ENCODE results near the gene RALGAPB. TPM values are rescaled to one million over a fixed set of nuclear protein-coding genes. Genes with fewer than 3 reads are reported as not detected.

The RALGAPB gene
- polyA plus RNA-seq, 1 donor (not counting 4 experiments of a cell fraction or from before 2014, with no cell fraction given): 23.8 TPM

- FAIRE-seq (no peak), DNase-seq (ENCODE audit: low read depth, low spot score) (no peak)
- dilution Hi-C loops (cut with MboI; ENCODE audit: extremely low pct_ligation_motif_present, low sequenced_read_pairs): no loop called here
- Histone ChIP-seq H4K20me1 (ENCODE audit: control insufficient read depth, extremely low read depth, insufficient read depth, low read length) (no peaks in the 10 kb centered on the region), H3K9me3 (ENCODE audit: control insufficient read depth, low read depth, low read length) (no peaks in the 10 kb centered on the region), H3K4me2 (ENCODE audit: control insufficient read depth, extremely low read depth, insufficient read depth, low read depth, low read length) (peak overlapping the region; percentile 87), H3K27me3 (ENCODE audit: control insufficient read depth, extremely low read depth, insufficient read depth, low read length) (no peaks in the 10 kb centered on the region), H2AFZ (ENCODE audit: control insufficient read depth, low read length) (no peak overlapping the region), H3K9me1 (ENCODE audit: control insufficient read depth, extremely low read depth, insufficient read depth, low read length) (no peaks in the 10 kb centered on the region), H3K9ac (ENCODE audit: control insufficient read depth, extremely low read depth, insufficient read depth, low read length) (no peak overlapping the region), H3K79me2 (ENCODE audit: control insufficient read depth, insufficient read depth, low read length) (peaks cover 10% of the 10 kb centered on the region), H3K4me1 (ENCODE audit: control insufficient read depth, extremely low read depth, insufficient read depth, low read length) (peaks cover 26% of the 10 kb centered on the region), H3K4me3 (ENCODE audit: control insufficient read depth in 2 of 3, extremely low read depth in 1 of 3, insufficient read depth in 2 of 3, low read depth in 1 of 3, low read length in 3 of 3) (peak overlapping the region in 1 of 3 experiments; percentile 84), H3K36me3 (ENCODE audit: control insufficient read depth in 2 of 2, extremely low read depth in 1 of 2, insufficient read depth in 2 of 2, low read length in 2 of 2) (peaks cover 10 to 16% of the 10 kb centered on the region in 2 experiments), H3K27ac (ENCODE audit: control insufficient read depth, insufficient read depth, low read length) (no peak overlapping the region)
- TF ChIP-seq EZH2 (IDR thresholded peaks at IDR 0.05; ENCODE audit: low read length): no peak
- TF ChIP-seq, protein P1, sequence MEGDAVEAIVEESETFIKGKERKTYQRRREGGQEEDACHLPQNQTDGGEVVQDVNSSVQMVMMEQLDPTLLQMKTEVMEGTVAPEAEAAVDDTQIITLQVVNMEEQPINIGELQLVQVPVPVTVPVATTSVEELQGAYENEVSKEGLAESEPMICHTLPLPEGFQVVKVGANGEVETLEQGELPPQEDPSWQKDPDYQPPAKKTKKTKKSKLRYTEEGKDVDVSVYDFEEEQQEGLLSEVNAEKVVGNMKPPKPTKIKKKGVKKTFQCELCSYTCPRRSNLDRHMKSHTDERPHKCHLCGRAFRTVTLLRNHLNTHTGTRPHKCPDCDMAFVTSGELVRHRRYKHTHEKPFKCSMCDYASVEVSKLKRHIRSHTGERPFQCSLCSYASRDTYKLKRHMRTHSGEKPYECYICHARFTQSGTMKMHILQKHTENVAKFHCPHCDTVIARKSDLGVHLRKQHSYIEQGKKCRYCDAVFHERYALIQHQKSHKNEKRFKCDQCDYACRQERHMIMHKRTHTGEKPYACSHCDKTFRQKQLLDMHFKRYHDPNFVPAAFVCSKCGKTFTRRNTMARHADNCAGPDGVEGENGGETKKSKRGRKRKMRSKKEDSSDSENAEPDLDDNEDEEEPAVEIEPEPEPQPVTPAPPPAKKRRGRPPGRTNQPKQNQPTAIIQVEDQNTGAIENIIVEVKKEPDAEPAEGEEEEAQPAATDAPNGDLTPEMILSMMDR (optimal IDR thresholded peaks at IDR 0.05 in 1 of 3, IDR thresholded peaks at IDR 0.05 in 1 of 3, conservative IDR thresholded peaks at IDR 0.05 in 1 of 3; ENCODE audit: extremely low read depth in 1 of 3, insufficient read depth in 2 of 3, low read length in 3 of 3): no peak
Measured at GRCh38 chr20:38447931-38448675, 24.5 kb upstream of the RALGAPB start.

- H3K27me3 ChIP-seq (ENCODE audit: control insufficient read depth, extremely low read depth, insufficient read depth, low read length): no peaks in the 10 kb centered on the region
- no peak overlapping the region for H3K9ac ChIP-seq (ENCODE audit: control insufficient read depth, extremely low read depth, insufficient read depth, low read length)
- H3K36me3 ChIP-seq (ENCODE audit: control insufficient read depth in 2 of 2, extremely low read depth in 1 of 2, insufficient read depth in 2 of 2, low read length in 2 of 2): peaks cover 10 to 16% of the 10 kb centered on the region in 2 experiments
- no peaks in the 10 kb centered on the region for H4K20me1 ChIP-seq (ENCODE audit: control insufficient read depth, extremely low read depth, insufficient read depth, low read length)
- H3K4me1 ChIP-seq (ENCODE audit: control insufficient read depth, extremely low read depth, insufficient read depth, low read length): peaks cover 28% of the 10 kb centered on the region
- no peaks in the 10 kb centered on the region for H3K9me3 ChIP-seq (ENCODE audit: control insufficient read depth, low read depth, low read length)
- FAIRE-seq (no peak), DNase-seq (ENCODE audit: low read depth, low spot score) (no peak)
- no peak for TF ChIP-seq EZH2 (IDR thresholded peaks at IDR 0.05; ENCODE audit: low read length)
- TF ChIP-seq, protein P1 (optimal IDR thresholded peaks at IDR 0.05 in 1 of 3, IDR thresholded peaks at IDR 0.05 in 1 of 3, conservative IDR thresholded peaks at IDR 0.05 in 1 of 3; ENCODE audit: extremely low read depth in 1 of 3, insufficient read depth in 2 of 3, low read length in 3 of 3): no peak
- H3K9me1 ChIP-seq (ENCODE audit: control insufficient read depth, extremely low read depth, insufficient read depth, low read length): no peaks in the 10 kb centered on the region
- dilution Hi-C loops (cut with MboI; ENCODE audit: extremely low pct_ligation_motif_present, low sequenced_read_pairs): no loop called here
- no peak overlapping the region for H3K27ac ChIP-seq (ENCODE audit: control insufficient read depth, insufficient read depth, low read length)
- no peak overlapping the region for H3K4me2 ChIP-seq (ENCODE audit: control insufficient read depth, extremely low read depth, insufficient read depth, low read depth, low read length)
- no peak overlapping the region for H2AFZ ChIP-seq (ENCODE audit: control insufficient read depth, low read length)
- no peak overlapping the region for H3K4me3 ChIP-seq (ENCODE audit: control insufficient read depth in 2 of 3, extremely low read depth in 1 of 3, insufficient read depth in 2 of 3, low read depth in 1 of 3, low read length in 3 of 3)
- H3K79me2 ChIP-seq (ENCODE audit: control insufficient read depth, insufficient read depth, low read length): peaks cover 10% of the 10 kb centered on the region
Measured at GRCh38 chr20:38449046-38449445, 23.6 kb upstream of the RALGAPB start.

Measured in keratinocyte (primary cell).